Endothelial cell of umbilical vein (primary cell): ENCODE measurements around the gene RTCB. TPM values are rescaled to one million over a fixed set of nuclear protein-coding genes. Genes with fewer than 3 reads are reported as not detected.
"Not testable (repeated sequence)": the region's sequence is repeated elsewhere in the genome, so short reads cannot be mapped to it uniquely, and the experiment has no call there.

Experiments used
- BruUV-seq: library from RNA; stranded (reverse); fragments of 400-500 nt; replicated peaks from 2 replicates; lab custom pipeline; 2021; lab: Mats Ljungman, UMichigan
- CTCF ChIA-PET: fragments of 300-600, 350-600 bp; sonication (Branson Sonifier 250); formaldehyde crosslinking; loops from one replicate; lab custom pipeline; 2021; ENCODE audit warnings: antibody characterized with exemption, inconsistent platforms; lab: Charles Lee
- POLR2A ChIA-PET: fragments of 300-600, 350-600 bp; sonication (Branson Sonifier 250); formaldehyde crosslinking; loops from one replicate; lab custom pipeline; 2021; ENCODE audit warnings: antibody characterized with exemption, inconsistent platforms; lab: Charles Lee
- DNase-seq: peaks from one replicate; pipeline ENCODE4 v3.0.0-alpha.2; 2011; ENCODE audit warnings: low read depth, low spot score
- FAIRE-seq: peaks from 2 replicates; lab custom pipeline; 2011; peaks lifted over from hg19 to GRCh38; lab: Jason Lieb, UNC
- H2AFZ ChIP-seq: 2 replicates; pipeline ENCODE4 v1.6.0; 2012; ENCODE audit warnings: low read depth, low read length, control low read depth, inconsistent platforms
- H3K27ac ChIP-seq: 2 replicates; pipeline ENCODE4 v1.5.1; 2011; ENCODE audit warnings: low read depth, mild to moderate bottlenecking, control low read depth, low read length, moderate library complexity; ENCODE audit not compliant: insufficient read depth
- H3K27me3 ChIP-seq, 2 experiments: 2 replicates each; pipeline versions ENCODE4 v1.6.0 to v1.6.1; 2011; ENCODE audit warnings: low read length in 2 of 2, mixed read lengths in 1 of 2; ENCODE audit not compliant: control insufficient read depth in 2 of 2, insufficient read depth in 2 of 2
- H3K36me3 ChIP-seq, 2 experiments: 2 replicates in 1 of 2; 3 replicates in 1 of 2; pipeline ENCODE4 v1.5.1; 2011; ENCODE audit warnings: low read length in 2 of 2, mild to moderate bottlenecking in 1 of 2, moderate library complexity in 1 of 2; ENCODE audit not compliant: control insufficient read depth in 2 of 2, insufficient read depth in 2 of 2; ENCODE audit errors: extremely low read depth in 1 of 2
- H3K4me1 ChIP-seq: 3 replicates; pipeline ENCODE4 v1.5.1; 2011; ENCODE audit warnings: mild to moderate bottlenecking, low read length; ENCODE audit not compliant: control insufficient read depth, insufficient read depth; ENCODE audit errors: extremely low read depth
- H3K4me2 ChIP-seq: 2 replicates; pipeline ENCODE4 v1.6.1; 2011; ENCODE audit warnings: low read length, control low read depth, mixed read lengths; ENCODE audit not compliant: insufficient read depth
- H3K4me3 ChIP-seq, 3 experiments: fragments of 200-600 bp in 1 of 3; sonication (generic), shearing (Covaris generic) in 1 of 3; replicated peaks in 1 of 3; 2 replicates each; pipeline ENCODE4 v1.5.1; 2011 to 2016; ENCODE audit warnings: control low read depth in 3 of 3, low read length in 3 of 3, mild to moderate bottlenecking in 2 of 3, inconsistent platforms in 1 of 3, low read depth in 1 of 3, moderate library complexity in 1 of 3; ENCODE audit not compliant: insufficient read depth in 1 of 3
- H3K79me2 ChIP-seq: 2 replicates; pipeline ENCODE4 v1.6.0; 2012; ENCODE audit warnings: low read length, inconsistent platforms; ENCODE audit not compliant: control insufficient read depth, insufficient read depth
- H3K9ac ChIP-seq: replicated peaks from 2 replicates; pipeline ENCODE3; 2011; ENCODE audit warnings: low read length, control low read depth; ENCODE audit not compliant: insufficient read depth; ENCODE audit errors: extremely low read depth
- H3K9me1 ChIP-seq: replicated peaks from 3 replicates; pipeline ENCODE4 v1.6.0; 2011; ENCODE audit warnings: mild to moderate bottlenecking, low read length; ENCODE audit not compliant: control insufficient read depth, insufficient read depth; ENCODE audit errors: extremely low read depth
- H3K9me3 ChIP-seq: replicated peaks from 2 replicates; pipeline ENCODE4 v1.5.1; 2012; ENCODE audit warnings: low read length, inconsistent platforms; ENCODE audit not compliant: control insufficient read depth, insufficient read depth
- H4K20me1 ChIP-seq: replicated peaks from 2 replicates; pipeline ENCODE3; 2011; ENCODE audit warnings: mild to moderate bottlenecking, low read length; ENCODE audit not compliant: control insufficient read depth, insufficient read depth; ENCODE audit errors: extremely low read depth
- EZH2 ChIP-seq: IDR thresholded peaks from 2 replicates; pipeline ENCODE4 v1.6.1; 2012; ENCODE audit warnings: borderline replicate concordance, low read depth, mild to moderate bottlenecking, moderate library complexity, low read length, inconsistent platforms; ENCODE audit not compliant: severe bottlenecking
- GATA2 ChIP-seq: IDR thresholded peaks from 2 replicates; pipeline ENCODE4 v1.7.0; 2011; ENCODE audit warnings: low read depth, mild to moderate bottlenecking, moderate library complexity, mixed read lengths, low read length; ENCODE audit not compliant: insufficient read length, insufficient read depth
- MYC ChIP-seq: IDR thresholded peaks from one replicate; pipeline ENCODE4 v1.6.1; 2011; ENCODE audit warnings: mild to moderate bottlenecking, low read depth, low read length
- POLR2A ChIP-seq: IDR thresholded peaks from 2 replicates; pipeline ENCODE4 v1.6.1; 2012; ENCODE audit warnings: low read depth, mild to moderate bottlenecking, control low read depth, low read length
- POLR2AphosphoS5 ChIP-seq: IDR thresholded peaks from 2 replicates; pipeline ENCODE4 v1.6.1; 2012; ENCODE audit warnings: low read depth, mild to moderate bottlenecking, control low read depth, low read length, moderate library complexity; ENCODE audit not compliant: insufficient read depth
- dilution Hi-C: fragments of 300-500 bp; cut with MboI; formaldehyde crosslinking; loops from one replicate; pipeline ENCODE4 v1.15.0; 2019; ENCODE audit warnings: low sequenced_read_pairs; ENCODE audit not compliant: extremely low pct_ligation_motif_present
- intact Hi-C: fragments of 100-400 bp; cut with micrococcal nuclease; formaldehyde crosslinking; loops from one replicate; pipeline ENCODE4 v1.10.0; 2022
- polyA plus RNA-seq, 4 experiments: library from polyadenylated mRNA; depleted of rRNA in 3 of 4; stranded (reverse) in 3 of 4; unstranded in 1 of 4; fragments of >200 nt; gene quantifications; 2 replicates each; pipeline versions ENCODE4 v1.2.1 to v1.2.3, GENCODE V29; 2011 to 2012; ENCODE audit warnings: missing spikeins in 1 of 4
- total RNA-seq: library from RNA; stranded (reverse); gene quantifications from 2 replicates; pipeline ENCODE4 v1.2.3, GENCODE V29; 2021

RTCB gene
- total and polyA plus RNA-seq, 2 donors (not counting 3 experiments of a cell fraction or from before 2014, with no cell fraction given), result 98.7 to 100 TPM

- Histone ChIP-seq H3K27me3 (no peaks in the 10 kb centered on the region), H2AFZ (no peak overlapping the region), H3K79me2 (peaks cover 27% of the 10 kb centered on the region), H4K20me1 (no peaks in the 10 kb centered on the region), H3K4me1 (peaks cover 5% of the 10 kb centered on the region), H3K9me1 (no peaks in the 10 kb centered on the region), H3K4me3 (no peak overlapping the region), H3K36me3 (no peaks in the 10 kb centered on the region), H3K9me3 (no peaks in the 10 kb centered on the region), H3K27ac (no peak overlapping the region), H3K4me2 (no peak overlapping the region), H3K9ac (no peak overlapping the region)
- DNase-seq (no peak), FAIRE-seq (no peak)
- TF ChIP-seq POLR2AphosphoS5 (no peak), GATA2 (no peak), MYC (no peak), EZH2 (no peak), POLR2A (no peak)
- POLR2A ChIA-PET, result no interaction called here
- dilution Hi-C loops, result no loop called here
- CTCF ChIA-PET, result no interaction called here
- intact Hi-C loops, result no loop called here
- no TSS peak for BruUV-seq
Measured at GRCh38 chr22:32352681-32353080, 59.4 kb downstream of the RTCB start.

DNA sequence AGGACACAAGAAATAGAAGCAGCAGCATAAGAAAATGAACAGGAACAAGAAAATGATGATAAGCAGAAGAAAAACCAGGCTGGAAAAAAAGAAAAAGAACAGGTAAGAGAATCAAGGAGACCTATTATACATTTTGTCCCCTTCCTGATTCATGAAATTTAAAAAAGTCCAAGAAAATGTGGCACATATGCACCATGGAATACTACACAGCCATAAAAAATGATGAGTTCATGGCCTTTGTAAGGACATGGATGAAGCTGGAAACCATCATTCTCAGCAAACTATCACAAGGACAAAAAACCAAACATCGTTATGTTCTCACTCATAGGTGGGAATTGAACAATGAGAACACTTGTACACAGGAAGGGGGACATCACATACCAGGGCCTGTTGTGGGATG is 60.2 kb downstream of the RTCB start:
- BruUV-seq, dilution Hi-C loops: not testable (repeated sequence)

More for the DNA sequence above, 60.2 kb downstream of the RTCB start:
- H3K9me3 ChIP-seq, H3K9ac ChIP-seq, H3K36me3 ChIP-seq, H2AFZ ChIP-seq, CTCF ChIA-PET, H3K4me1 ChIP-seq, H4K20me1 ChIP-seq, H3K27me3 ChIP-seq, DNase-seq, FAIRE-seq, H3K9me1 ChIP-seq, H3K27ac ChIP-seq, H3K4me3 ChIP-seq, intact Hi-C loops, H3K4me2 ChIP-seq, POLR2A ChIA-PET: not testable (repeated sequence)
- peaks cover 27% of the 10 kb centered on the region for H3K79me2 ChIP-seq
